8988T (cell line): Measurements from ENCODE around the gene BAIAP2L1.

ENCODE experiments used
- DNase-seq: peaks from one replicate; pipeline ENCODE4 v3.0.0; 2011

Gene BAIAP2L1

DNA sequence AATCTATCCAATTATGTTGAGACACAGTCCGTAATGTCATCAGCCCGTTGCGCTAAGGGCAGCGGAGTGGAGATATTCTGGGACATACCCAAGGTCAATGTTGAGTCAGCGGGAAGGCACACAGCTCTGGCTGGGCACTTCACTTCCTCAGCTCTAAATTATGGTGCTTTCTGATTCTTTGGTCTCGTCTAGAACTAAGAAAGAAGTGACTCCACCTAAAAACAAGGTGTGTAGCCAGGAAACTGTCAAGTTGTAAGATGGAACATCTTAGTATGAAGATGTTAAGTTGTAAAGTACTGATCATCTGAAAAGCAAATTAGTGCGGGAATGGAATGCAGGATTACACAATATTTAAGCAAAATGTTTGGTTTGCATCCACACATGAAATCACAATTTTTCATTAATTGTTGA is 43.1 kb downstream of the BAIAP2L1 start:
- no peak for DNase-seq

DNA sequence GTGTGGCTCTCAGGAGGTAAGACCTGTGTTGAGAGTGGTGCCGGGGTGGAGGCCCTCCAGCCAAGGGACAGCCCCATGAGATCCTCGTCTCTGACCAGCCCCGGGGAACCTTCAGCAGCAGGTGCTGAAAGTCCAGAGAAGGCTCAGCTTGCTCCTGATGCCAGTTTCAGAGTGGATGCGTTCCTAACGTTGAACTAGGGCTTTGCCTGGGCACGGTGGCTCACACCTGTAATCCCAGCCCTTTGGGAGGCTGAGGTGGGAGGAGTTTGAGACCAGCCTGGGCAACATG is 45.7 kb downstream of the BAIAP2L1 start:
- no peak for DNase-seq

DNA sequence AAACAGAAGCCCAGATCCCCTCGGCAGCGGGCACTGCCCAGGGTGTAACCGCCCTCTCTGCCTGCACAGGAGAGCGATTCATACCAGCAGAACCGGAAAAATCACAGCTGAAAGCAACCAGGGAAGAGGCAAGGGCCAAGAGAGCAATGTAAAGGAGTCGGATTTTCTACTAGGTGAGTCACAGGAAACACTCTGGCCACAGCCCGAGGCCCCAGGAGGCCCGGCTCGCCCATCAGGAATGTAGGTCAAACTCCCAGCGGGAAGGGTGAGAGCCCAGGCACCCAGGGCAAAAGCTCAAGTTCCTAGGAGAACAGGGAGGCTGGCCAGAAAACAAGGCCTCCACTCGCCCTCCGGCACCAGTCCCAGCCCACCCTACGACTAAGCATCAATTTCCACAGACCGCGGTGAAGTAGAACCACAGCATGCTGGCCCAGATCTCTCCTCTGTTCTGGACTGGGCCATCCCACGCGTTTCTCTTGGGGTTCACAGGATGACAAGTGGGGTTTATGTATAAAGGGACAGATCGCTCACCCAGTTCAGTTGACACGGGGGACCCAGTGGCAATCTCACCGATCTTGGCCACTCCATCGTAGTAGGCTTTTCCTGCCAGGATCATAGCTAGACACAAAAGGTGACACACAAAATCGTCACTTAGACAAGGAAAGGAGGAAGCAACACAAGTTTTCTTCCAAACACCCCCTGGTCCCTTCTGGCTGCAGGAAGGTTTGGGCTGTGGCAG is 46.2 kb downstream of the BAIAP2L1 start:
- peak; percentile 24 for DNase-seq

DNA sequence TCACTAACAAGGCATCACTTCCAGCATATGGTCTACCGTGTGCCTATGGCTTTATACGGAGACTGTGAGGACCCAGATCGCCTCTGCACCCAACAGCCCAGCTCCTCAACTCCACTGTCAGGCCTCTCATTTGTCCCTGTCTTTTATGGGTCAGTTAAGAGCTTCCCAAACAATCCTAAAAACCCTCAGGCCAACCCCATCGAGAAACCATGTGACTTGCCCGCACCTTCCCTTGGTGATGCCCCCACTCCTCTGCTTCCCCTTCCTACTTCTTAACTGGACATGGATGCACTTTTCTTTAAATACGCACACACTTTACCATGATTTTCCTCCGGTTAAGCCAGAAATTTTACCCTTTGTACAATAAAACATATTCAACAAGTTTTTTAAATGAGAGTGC is 46.8 kb downstream of the BAIAP2L1 start:
- no peak for DNase-seq

DNA sequence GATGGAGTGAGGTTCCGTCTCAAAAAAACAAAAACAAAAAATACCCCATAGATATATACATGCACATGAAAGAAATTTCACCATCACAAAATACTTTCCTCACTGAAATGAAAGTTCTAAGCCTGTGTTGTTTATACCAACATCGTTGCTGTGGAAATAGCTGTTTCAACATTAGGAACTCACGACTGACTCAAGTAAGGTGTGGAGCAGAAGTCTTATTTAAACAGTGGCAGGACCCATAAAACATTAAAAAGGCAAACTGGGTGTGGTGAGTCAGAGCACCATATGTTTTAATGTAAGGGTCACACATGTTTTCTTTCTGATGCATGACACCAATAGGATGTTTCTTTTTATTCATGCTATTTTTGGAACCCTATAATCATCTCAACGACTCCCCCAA is 48.3 kb downstream of the BAIAP2L1 start:
- no peak for DNase-seq

DNA sequence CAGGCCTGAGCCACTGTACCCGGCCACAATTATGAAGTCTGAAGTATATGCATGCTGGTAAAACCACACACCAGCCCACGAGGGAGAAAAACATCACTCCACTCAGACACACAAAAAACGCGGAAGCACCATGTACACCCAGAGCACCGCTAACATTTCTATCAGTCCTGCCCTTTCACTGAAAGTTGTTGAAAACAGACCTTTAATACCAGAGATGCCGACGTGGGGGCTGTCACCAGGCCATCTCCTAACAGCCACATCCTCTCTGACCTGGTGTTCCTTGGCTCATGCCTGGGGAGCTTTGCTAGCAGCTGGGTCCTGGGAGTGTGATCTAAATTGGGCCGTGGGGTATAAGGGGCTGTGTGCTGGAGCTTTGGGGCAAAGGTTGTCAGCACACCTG is 49.8 kb downstream of the BAIAP2L1 start:
- no peak for DNase-seq

DNA sequence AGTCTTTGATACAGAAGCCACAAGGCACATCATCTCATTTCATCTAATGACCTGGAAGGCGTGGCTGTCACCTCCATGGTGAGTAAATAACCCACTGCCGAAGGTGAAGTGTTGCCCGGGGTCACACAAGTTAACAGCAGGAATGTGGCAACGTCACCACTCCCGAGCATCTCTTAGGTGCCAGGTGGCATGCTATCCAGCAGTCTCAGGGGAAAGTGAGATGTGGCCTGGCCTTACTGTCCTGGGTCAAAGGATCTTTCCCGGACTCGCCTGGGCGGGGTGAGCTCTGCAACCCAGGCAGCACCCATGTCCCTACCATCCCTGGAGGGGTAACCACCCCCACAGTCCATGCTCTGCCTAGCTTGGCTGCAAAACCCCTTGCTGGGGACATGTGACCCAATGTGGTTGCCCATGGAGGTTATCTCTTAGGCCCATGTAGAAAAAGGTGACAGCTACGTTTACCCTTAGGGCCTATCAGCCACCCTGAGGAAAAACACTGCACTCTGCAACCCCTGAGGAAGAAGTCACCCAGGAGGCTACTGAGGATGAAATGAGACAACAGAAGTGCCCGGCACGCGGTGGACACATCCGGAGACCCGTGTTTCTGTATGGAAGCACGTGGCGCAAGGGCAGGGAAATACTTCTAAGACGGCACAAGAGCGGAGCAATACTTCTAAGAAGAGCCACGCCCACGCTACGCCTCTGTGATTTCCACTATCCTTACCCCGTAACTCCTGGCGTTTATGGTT is 52.0 kb downstream of the BAIAP2L1 start:
- DNase-seq: no peak

DNA sequence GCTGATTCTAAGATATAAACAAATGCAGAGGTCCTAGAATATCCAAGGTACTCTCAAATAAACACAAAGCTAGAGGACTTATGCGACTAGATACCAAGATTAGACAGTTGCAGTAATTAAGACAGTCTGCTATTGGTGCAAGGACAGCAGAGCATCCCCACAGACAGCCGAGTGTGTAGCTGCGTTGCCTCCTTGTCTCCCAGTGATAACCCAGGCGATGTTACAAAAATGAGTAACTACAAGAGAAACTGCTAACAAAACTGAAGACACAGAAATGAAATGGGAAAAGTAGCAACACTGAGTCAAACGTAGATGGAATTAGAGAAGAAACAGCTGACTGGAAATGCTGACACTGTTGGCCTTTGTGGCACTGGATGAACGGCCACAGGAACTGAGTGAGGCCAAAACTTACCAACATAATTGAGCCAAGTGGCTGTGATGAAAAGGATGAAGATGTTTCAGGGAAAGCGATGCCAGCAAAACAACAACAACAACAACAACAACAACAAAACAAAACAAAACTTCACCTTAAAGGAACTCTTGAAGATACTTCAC is 54.3 kb downstream of the BAIAP2L1 start:
- no peak for DNase-seq

DNA sequence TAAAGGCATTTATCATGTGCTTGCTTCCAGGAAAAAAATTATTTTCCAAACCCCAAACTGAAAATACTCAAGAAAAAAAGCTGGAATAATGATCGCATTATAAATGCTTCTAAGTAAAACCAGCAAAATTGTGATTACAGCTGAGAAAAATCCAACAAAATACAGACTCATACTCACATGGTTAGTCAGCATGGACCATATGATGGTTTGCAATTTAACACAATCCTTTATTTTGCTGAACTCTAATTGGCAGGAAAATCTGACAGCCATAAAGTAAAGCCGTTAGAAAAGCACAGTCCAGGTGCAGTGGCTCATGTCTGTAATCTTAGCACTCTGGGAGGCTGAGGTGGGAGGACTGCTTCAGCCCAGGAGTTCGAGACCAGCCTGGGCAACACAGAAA is 59.8 kb downstream of the BAIAP2L1 start:
- no peak for DNase-seq

DNA sequence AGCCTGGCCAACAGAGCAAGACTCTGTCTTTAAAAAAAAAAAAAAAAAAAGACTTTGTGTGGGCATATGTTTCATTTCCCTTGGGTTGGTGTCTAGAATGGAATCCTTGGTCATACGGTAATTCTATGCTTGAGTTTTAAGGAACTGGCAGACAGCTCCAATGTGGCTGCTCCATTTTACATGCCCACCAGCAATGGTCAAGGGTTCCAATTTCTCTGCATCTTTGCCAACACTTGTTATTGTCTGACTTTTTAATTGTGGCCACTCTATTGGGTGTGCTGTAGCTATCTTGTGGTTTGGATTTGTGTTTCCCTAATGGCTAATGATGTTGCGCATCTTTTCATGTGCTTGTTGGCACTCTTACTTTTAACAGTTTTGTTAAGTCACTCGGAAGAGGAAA is 61.8 kb downstream of the BAIAP2L1 start:
- DNase-seq: no peak

DNA sequence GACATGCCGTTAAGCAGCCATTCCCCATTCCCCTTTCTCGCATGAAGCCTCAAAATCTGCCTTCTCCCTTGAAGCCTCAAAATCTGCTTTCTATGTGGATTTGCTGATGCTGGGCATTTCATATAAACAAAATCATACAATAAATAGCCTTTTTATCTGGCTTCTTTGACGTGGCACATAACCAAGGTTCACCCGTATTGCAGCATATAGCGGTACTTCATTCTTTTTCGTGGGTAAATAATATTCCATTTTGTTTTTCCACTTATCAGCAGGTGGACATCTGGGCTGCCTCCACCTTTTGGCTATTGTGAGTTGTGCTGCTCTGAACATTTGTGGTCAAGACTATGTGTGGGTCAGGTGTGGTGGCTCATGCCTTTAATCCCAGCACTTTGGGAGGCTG is 62.4 kb downstream of the BAIAP2L1 start:
- no peak for DNase-seq

DNA sequence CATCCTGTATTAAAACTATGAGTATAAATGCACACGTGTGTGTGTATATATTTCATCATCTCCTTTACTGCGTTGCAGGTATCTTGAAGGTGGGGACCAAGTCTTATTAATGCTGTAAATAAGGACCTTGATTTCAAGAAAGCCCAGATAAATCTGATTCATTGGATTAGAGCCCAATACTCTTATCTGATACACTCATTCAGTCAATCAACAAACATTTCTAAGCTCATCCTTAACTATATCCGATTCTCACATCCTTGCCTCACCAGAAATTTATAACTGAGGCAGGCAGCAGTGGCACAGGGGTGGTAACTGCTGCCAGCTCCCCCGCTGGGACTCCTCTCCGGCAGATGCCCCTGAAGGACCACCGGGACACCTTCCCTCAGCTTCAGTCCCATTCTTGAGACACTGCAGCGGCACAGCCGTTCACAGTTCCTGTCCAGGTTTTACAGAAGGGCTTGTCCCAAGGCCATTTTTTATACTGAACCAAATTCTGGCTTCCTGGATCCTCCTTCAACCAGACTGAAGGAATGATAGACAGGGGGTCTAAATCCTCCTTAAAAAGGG is 65.4 kb downstream of the BAIAP2L1 start:
- DNase-seq: no peak

DNA sequence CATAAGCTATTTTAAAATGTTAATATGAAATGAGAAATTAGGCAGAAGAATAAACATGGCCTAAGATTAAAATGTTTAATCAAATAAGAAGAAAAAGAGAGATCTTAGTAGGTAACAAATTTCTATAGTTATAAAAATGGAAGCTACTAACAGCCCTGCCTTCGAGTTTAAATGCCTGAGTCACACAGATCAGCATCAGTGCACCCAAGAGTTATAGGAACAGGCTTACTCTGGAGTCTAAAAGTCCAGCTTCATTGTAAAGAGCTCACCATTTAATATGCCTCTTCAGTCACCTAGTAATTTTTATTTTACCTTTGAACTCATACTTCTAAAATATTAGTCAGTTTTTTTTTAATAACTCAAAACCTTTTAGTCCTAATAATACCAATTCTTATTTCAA is 66.8 kb downstream of the BAIAP2L1 start:
- DNase-seq: no peak

DNA sequence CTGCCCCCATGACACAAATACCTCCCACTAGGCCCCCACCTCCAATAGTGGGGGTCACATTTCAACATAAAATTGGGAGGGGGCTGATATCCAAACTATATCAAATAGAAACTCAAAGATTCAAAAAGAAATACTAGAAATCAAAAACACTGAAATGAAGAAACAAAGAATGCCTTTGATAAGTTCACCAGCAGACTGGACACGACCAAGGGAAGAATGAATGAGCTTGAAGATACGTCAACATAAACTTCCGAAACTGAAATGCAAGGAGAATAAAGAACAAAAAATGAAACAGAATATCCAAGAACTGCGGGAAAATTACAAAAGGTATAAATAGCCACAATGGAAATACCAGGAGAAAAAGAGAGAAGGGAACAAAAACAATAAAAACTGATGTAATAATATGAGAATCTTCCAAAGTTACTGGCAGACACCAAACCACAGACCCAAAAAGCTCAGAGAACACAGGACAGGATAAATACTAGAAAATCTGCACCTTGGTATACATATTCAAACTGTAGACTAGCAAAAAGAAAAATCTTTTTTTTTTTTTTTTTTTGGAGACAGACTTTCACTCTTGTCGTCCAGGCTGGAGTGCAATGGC is 69.9 kb downstream of the BAIAP2L1 start:
- DNase-seq: no peak

DNA sequence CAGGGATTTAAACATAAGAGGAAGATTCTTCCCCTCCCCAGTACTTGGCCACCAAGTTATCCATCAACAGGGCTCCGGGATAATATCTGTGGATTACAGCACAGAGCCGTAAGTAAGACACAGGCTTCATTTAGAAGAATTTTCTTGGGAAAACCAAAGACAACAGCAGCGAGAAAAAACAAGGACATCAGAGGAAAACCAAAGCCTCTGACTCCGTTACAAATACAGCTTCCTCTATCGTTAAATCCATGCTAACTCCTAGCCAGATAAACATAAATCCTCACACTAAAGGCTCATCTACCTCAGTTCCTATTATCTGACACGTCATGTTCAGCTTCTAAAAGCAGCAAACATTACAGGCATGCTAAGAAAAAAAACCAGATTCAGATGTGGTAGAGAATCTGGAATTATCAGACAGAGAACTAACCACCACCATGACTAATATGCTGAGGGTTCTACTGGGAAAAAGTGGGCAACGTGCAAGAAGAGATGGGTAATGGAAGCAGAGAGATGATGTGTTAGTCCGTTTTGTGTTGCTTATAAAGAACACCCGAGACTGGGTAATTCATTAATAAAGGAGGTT is 71.0 kb downstream of the BAIAP2L1 start:
- no peak for DNase-seq

DNA sequence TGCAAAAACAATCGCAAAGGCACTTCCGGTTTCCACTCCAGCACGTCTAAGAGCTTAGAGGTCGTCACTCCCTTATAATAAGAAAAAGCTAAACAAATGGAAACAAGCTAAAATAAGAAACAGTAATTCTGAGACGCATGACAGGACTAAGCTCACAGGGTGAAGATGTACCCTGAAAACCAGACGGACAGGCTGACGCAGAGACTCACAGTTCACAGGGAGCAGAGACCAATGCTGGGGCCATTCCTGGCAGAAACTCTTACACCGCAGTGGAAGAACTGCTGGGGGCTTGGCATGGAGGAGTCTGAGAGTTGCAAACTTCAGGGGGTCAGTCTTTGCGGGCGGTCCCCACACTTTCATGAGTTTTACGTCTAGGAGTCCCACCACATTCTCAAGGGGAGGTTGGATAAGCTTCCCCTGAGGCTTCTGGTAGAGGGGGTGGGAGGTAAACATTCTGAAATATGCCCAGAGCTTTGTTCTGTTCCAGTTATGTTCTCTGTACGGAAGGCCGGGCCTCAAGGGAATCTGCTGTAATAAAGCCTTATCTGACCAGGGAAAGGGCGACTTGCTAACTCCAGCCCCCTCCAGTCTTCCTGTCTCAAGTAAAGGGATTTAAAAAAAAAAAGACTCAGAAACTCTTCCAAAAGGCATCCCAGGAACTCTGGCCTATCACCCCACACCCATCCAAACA is 71.6 kb downstream of the BAIAP2L1 start:
- no peak for DNase-seq

DNA sequence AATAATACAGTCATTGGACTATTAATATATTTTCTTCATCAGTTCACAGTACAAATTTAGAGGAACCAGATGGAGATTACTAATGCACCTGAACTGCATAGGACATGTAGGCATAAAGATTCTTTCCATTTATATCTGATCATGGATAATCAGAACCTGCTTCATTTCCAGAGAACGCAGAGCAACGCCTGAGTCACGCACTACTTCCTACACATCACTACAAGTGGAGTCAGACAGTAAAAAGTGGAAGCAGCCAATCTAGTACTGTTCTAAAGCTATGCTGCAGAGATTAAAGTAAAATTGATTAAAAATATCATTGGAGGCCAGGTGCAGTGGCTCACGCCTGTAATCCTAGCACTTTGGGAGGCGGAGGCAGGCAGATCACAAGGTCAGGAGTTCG is 76.1 kb downstream of the BAIAP2L1 start:
- DNase-seq: no peak

DNA sequence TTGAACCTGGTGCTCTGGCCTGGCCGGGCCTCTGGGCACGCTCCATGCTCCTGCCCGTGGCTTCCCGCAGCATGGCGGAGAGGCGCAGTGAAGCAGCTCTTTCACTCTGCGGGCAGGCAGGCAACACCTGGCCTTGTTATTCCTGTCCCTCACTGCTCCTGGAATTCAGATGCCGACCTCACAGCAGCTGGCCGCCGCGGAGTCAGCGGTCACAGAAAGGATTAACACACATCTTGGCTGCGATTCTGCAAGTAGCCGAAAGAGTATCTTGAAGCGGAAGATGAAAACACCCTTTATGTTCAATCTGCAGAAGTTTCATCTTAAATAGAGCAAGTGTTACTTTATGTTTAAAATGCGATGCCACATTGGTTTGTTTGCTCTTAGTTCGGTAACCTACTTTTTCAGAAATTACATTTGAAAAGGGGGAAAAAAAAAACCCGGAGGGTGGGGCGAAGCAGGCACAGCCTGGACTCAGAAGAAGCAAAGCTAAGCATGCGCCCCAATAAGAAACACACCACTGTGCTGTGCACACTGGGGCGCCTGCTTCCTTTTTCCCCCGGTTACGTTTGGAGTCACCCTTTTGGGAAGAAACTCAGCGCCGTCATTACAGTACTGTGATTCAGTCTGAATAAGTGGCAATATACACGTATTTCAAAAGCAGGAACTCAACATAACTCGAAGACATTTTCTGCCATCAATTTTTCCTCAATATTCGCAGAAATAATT is 77.1 kb downstream of the BAIAP2L1 start:
- no peak for DNase-seq

DNA sequence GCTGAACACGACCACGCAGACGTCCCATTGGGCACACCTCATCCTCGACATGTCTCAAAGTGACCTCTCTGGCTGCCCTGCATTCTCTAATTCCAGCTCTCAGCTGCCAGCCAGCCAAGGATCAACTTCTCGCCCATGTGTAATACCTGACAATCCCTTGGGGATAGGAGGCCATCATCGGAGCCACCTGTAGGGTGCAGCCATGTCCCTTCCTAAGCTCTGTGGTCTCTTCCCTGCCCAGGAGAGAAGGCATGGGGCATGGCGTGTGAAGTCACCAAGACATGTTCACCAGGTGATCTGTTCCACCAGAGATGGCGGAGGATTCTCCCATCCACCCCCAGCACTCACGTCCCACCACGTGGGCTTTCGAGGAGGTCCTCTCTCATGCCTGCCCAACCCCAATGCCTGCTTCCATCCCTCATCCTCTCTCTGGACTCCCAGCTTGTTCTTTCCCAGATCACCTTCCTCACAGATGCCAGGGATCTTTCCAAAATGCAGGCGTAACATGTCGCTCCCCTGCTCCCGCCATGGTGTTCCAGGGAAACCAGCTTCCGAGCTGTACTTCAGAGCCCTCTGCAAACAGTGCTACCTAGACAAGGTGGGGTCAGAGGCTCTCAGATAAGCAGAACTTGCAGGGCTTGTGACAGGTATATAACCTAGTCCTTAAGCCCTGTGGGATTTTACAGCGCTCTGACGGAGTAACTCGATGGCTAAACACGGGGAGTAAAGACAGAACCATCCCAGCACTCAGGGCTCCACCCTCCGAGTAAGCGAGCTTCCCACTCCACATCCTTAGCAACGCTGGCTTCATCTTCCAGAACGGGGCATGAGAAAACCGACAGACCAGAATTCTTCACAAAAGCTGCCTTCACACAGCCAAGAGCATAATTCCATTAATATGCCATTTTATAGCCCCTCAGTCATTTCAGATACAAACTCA is 78.3 kb downstream of the BAIAP2L1 start:
- DNase-seq: no peak

DNA sequence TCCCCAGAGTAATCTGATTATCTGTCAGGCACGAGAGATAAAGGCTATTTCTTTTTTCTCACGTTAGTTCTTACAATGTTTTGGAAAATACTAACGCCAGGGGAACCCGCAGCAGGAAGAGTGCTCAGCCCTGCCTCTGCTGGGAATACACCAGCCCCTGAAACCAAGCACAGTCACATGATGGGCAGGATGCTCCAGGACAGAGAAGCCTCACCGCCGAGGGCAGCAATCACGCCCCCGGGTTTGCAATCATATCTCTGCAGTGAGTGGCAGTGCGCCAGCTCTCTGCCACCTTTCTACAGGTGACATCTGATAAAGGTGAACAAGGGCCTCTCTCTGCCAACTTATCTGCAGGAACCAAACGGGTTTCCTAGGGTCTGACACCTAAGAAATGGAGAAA is 79.6 kb downstream of the BAIAP2L1 start:
- DNase-seq: no peak

DNA sequence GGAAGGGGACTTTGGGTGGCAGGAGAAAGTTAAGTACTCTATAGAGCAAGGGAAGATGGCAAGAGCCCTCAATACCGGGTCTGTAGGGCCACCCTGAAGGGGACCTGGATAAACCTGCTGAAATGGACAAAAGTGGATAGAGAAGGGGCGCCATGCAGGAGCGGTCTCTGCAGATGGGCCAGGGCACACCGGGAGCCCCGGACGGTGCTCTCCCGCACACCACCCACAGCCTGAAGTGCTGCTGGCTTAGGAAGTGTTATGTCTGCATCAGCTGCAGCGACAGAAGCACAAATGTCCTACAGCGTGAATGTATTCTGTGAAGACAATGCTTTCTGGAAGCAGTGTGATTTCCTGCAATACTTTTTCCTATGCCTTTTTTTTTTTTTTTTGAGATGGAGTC is 81.7 kb downstream of the BAIAP2L1 start:
- no peak for DNase-seq
